Activated gamma-delta T cell (primary cell): Measurements from ENCODE around the gene APOL5.
"Not testable (repeated sequence)": the region's sequence is repeated elsewhere in the genome, so short reads cannot be mapped to it uniquely, and the experiment has no call there.

Experiments used
- DNase-seq: peaks from one replicate; lab custom pipeline; 2025; lab: John Stamatoyannopoulos, UW
- total RNA-seq, 2 donors: gene quantifications; one replicate each; lab custom pipeline; 2026; lab: John Stamatoyannopoulos, UW

Gene APOL5
- 0 reads per million in 2 donors for total RNA-seq

- no peak for DNase-seq
Measured at GRCh38 chr22:35717572-35717971, at the start of gene APOL5. Gene APOL5 (plus strand): TSS chr22:35717872. CDS start chr22:35717872, 0 bp downstream.

GRCh38 chr22:35674335-35674734 lies 43.3 kb upstream of the APOL5 start:
- DNase-seq = no peak

GRCh38 chr22:35676065-35676464 lies 41.6 kb upstream of the APOL5 start:
- DNase-seq = not testable (repeated sequence)

- no peak for DNase-seq
Measured at GRCh38 chr22:35677460-35678187, 40.0 kb upstream of the APOL5 start.

GRCh38 chr22:35678836-35679235 lies 38.8 kb upstream of the APOL5 start:
- no peak for DNase-seq

GRCh38 chr22:35679492-35679891 lies 38.2 kb upstream of the APOL5 start:
- not testable (repeated sequence) for DNase-seq

DNA sequence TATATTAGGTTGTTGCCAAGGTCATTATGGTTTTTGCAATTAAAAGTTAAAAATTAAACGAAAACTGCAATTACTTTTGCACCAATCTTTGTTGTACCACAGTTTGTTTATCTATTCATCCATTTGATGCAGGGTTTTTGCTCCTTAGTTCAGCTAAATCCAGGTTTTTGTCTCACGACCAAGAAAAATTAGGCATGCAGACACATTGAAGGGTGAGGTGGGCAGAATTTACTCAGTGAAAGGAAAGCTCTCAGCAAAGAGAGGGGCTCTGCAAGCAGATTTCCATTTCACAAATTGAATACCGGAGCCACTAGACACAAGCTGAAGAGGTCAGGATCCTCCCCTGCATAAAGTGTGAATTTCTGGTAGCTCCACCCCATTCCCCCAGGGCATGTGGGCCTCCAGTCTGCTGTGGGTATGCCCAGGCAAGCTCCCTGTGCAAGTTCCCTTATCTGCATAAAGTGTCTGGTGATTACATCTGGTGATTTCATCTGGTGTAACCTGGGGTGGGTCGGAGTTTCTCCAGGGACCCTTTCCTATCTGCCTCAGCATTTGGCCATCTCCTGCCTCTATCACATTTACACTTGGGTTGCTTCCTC lies 36.1 kb upstream of the APOL5 start:
- DNase-seq = no peak

DNA sequence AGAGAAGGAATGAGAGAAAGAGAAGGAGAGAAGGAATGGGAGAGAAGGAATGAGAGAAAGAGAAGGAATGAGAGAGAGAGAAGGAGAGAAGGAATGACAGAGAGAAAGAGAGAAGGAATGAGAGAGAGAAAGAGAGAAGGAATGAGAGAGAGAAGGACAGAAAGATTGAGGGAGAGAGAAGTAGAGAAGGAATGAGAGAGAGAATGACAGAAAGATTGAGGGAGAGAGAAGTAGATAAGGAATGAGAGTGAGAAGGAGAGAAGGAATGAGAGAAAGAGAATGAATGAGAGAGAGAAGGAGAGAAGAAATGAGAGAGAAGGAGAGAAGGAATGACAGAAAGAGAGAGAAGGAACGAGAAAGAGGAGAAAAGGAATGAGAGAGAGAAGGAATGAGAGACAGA lies 34.1 kb upstream of the APOL5 start:
- DNase-seq = no peak

GRCh38 chr22:35684270-35684700 lies 33.4 kb upstream of the APOL5 start:
- DNase-seq = no peak

- DNase-seq = no peak
Measured at GRCh38 chr22:35684732-35685131, 32.9 kb upstream of the APOL5 start.

DNA sequence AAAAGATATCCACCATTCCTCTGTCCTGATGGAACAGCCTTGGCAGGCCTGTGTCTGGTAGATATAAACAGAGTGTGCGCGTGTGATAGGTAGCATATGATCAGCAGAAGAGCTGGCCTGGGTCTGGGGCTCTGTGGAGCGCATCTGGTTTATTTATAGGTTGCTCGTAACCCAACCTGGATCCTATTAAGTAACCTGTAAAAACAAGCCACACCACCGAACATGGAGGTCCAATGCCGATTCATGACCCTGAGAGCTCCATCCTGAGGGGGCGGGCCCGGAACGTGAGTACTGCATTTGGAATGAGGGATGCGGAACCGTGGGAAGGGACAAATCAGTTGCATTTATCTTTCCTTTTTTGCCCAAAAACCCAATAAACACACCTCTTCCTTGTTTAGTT lies 31.9 kb upstream of the APOL5 start:
- no peak for DNase-seq

- DNase-seq = no peak
Measured at GRCh38 chr22:35686298-35686697, 31.4 kb upstream of the APOL5 start.

DNA sequence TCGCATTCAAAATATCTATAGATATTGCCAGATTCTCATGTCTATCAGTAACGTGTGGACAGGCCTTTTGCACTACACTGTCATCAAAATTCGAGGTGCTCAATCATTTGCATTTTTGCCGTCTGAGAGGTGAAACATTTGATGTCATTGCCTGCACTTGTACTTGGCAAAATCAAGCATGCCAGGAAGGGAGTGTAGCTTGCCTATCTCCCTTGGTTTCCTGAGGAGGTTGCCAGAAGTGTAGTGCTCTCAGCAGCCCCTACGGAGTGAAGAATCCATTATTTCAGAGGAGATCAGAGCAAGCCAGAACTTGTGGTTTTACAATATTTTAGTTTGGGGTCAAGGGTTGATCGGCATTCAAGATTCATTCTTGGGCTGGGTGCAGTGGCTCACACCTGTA lies 30.2 kb upstream of the APOL5 start:
- no peak for DNase-seq

DNA sequence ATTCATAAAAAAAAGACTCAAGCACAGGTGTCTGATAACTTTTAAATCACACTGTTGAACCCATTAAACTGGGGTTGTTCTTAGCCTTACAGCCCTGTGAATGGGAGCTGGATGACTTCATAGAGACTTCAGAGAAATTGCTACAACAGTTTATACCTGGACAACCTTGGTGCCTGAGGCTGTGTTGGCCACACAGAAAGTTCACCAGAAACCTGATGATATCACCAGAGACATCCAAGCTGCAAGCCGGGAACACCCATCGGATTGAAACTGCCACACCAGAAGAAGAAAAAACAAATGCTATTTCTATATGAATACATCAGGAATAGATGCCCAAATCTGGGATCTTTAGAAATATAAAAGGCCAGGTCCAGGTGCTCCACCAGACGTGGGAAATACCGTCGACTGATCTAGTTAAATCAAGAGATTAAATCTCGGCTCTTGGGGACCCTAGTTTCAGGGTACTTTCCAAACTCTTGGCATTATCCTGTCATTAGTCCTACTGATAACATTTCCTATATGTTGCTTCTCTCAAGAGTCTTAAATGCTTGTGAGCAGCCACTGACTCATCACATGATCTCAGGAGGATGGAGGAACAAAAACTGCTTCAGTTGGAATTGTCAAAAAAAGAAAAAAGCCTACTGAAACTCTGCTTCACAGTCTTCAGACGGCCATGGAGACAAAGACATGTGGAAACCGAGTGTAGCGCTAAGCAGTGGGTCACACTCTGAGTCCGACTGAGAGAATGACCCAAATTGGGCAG lies 28.6 kb upstream of the APOL5 start:
- no peak for DNase-seq

DNA sequence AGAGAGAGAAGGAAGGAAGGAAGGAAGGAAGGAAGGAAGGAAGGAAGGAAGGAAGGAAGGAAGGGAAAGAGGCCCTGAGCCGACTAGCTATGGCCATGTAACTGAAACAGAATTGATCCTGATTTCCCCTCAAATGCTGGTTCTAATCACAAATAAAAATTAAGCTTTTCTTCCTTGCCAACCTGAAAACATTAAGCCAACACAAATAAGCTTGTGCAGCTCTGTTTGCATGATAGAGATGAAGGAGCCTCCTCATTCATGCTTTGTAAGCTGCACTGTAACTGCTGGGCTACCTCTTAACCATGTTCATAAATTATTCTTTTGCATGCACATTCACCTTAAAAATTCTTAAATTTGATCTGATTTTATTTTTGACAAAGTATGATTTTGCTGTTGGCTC lies 27.7 kb upstream of the APOL5 start:
- no peak for DNase-seq

DNA sequence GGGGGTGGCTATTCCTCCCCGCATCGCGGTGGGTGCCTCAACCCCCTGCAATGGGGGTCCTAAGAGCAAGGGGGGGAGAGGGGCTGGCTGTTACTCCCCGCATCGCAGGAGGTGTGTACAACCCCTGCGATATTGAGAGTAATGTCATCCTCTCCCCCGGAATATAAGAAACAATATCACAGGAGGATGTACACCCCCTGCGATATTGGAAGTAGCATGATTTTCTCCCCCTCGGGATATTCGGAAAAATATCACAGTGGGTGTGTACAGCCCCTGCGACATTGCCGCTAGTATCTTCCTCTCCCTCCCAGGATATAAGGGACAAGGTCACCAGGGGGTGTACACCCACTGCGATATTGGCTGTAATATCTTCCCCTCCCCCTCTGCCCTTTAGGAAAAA lies 22.5 kb upstream of the APOL5 start:
- DNase-seq = no peak

DNA sequence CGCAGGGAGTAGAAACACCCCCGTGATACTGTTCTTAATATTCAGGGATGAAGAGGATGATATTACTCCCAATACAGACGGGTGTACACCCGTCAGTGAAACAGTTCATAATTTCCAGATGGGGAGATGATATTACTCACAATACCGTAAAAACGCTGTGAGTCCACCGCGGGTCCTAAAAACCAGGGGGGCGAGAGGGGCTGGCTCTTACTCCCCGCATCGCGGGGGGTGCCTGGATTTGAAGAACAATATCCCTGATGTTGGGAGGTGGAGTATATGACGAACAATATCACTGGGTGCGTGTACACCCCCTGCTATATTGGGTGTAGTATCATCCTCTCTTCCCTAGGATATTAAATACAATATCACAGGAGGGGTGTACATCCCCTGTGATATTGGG lies 20.5 kb upstream of the APOL5 start:
- no peak for DNase-seq

DNA sequence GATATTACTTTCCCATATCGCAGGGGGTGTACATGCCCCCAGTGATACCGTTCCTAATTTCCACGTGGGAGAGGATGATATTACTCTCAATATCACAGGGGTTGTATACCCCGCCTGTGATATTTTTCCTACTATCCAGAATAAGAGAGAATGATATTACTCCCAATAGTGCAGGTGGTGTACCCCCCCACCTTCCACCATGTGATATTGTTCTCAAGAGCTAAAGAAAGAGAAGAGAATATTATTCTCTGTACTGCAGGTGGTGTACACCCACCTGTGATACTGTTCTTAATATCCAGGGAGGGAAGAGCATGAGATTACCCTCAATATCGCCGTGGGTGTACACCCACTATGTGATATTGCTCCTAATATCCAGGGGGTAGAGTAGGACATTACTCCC lies 17.8 kb upstream of the APOL5 start:
- DNase-seq = not testable (repeated sequence)

- DNase-seq = no peak
Measured at GRCh38 chr22:35703861-35704584, 13.6 kb upstream of the APOL5 start.

GRCh38 chr22:35705141-35705540 lies 12.5 kb upstream of the APOL5 start:
- DNase-seq = no peak

- DNase-seq = no peak
Measured at GRCh38 chr22:35708453-35708852, 9.2 kb upstream of the APOL5 start.

DNA sequence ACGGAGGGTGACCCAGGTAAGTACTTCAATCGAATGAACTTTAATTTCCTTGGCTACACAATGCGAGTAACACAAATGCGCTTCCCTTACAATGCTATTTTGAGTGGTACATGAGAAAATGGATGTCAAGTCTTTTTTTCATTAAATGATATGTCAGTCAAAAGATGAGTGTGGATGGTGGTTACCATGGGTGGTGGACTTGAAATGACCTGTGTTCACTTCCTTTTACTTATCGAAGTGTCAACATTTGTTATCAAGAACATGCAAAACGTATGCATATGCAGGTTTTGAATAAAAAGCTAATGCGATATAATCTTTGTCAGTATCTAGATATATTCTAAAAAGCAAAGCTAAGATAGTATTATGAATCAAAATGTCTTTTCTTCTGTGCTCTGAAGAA lies 8.8 kb upstream of the APOL5 start:
- no peak for DNase-seq
